Activated naive CD4-positive, alpha-beta T cell treated with anti-CD3 and anti-CD28 coated beads for 36 hours (primary cell): ENCODE measurements around the gene GLRA1. TPM values are rescaled to one million over a fixed set of nuclear protein-coding genes. Genes with fewer than 3 reads are reported as not detected.
"Not testable (repeated sequence)": the region's sequence is repeated elsewhere in the genome, so short reads cannot be mapped to it uniquely, and the experiment has no call there.

Experiments used
- CTCF ChIA-PET: fragments of 350-600 bp; sonication (Branson Sonifier 250); formaldehyde crosslinking; loops from one replicate; lab custom pipeline; 2021; ENCODE audit warnings: antibody characterized with exemption; lab: Charles Lee
- DNase-seq: peaks from one replicate; pipeline ENCODE4 v3.0.0-alpha.2; 2020
- H3K27ac Mint-ChIP-seq: one replicate; pipeline ENCODE4 v1.8.0; 2021; ENCODE audit warnings: mild to moderate bottlenecking, mixed read lengths
- H3K27me3 Mint-ChIP-seq: one replicate; pipeline ENCODE4 v1.8.0; 2021; ENCODE audit warnings: low read depth, mixed read lengths
- H3K36me3 Mint-ChIP-seq: one replicate; pipeline ENCODE4 v1.8.0; 2021; ENCODE audit warnings: low read depth, mixed read lengths
- H3K4me1 Mint-ChIP-seq: one replicate; pipeline ENCODE4 v1.8.0; 2021; ENCODE audit warnings: low read depth, mixed read lengths
- H3K4me3 Mint-ChIP-seq: one replicate; pipeline ENCODE4 v1.8.0; 2021; ENCODE audit warnings: mild to moderate bottlenecking, moderate library complexity, mixed read lengths
- H3K9me3 Mint-ChIP-seq: one replicate; pipeline ENCODE4 v1.8.0; 2021; ENCODE audit warnings: mixed read lengths
- intact Hi-C: fragments of 100-400 bp; cut with micrococcal nuclease; formaldehyde crosslinking; loops from one replicate; pipeline ENCODE4 v1.15.1; 2023
- total RNA-seq, 2 experiments: library from RNA; stranded (reverse); gene quantifications; one replicate each; pipeline ENCODE4 v1.2.3, GENCODE V29; 2021

GLRA1 gene
- total RNA-seq, 2 experiments from 2014 or later: not detected

- Mint-ChIP-seq H3K4me3 (no peak overlapping the region), H3K9me3 (no peaks in the 10 kb centered on the region), H3K4me1 (no peaks in the 10 kb centered on the region), H3K36me3 (no peaks in the 10 kb centered on the region), H3K27me3 (no peaks in the 10 kb centered on the region), H3K27ac (no peak overlapping the region)
- CTCF ChIA-PET: no interaction called here
- no peak for DNase-seq
- intact Hi-C loops: no loop called here
Observed at GRCh38 chr5:151895660-151896030, 29.0 kb downstream of the GLRA1 start.

- intact Hi-C loops, H3K36me3 Mint-ChIP-seq, H3K4me1 Mint-ChIP-seq, CTCF ChIA-PET, H3K9me3 Mint-ChIP-seq, H3K27ac Mint-ChIP-seq, H3K27me3 Mint-ChIP-seq, DNase-seq, H3K4me3 Mint-ChIP-seq: not testable (repeated sequence)
Observed at GRCh38 chr5:151893485-151893884, 31.2 kb downstream of the GLRA1 start.

- Mint-ChIP-seq H3K36me3 (no peaks in the 10 kb centered on the region), H3K27ac (no peak overlapping the region), H3K4me3 (no peak overlapping the region), H3K4me1 (no peaks in the 10 kb centered on the region), H3K27me3 (no peaks in the 10 kb centered on the region), H3K9me3 (no peaks in the 10 kb centered on the region)
- intact Hi-C loops: no loop called here
- DNase-seq: no peak
- CTCF ChIA-PET: no interaction called here
Observed at GRCh38 chr5:151892393-151892792, 32.3 kb downstream of the GLRA1 start.

- intact Hi-C loops: no loop called here
- Mint-ChIP-seq H3K4me1 (no peaks in the 10 kb centered on the region), H3K4me3 (no peak overlapping the region), H3K27me3 (no peaks in the 10 kb centered on the region), H3K9me3 (no peaks in the 10 kb centered on the region), H3K36me3 (no peaks in the 10 kb centered on the region), H3K27ac (no peak overlapping the region)
- CTCF ChIA-PET: interaction anchor here (0.9 kb wide), 1 partner anchor 280 kb away, joined by 3 read pairs; no protein-coding TSS in a partner anchor
- DNase-seq: no peak
Observed at GRCh38 chr5:151890299-151890698, 34.4 kb downstream of the GLRA1 start.

GRCh38 chr5:151889614-151890013 lies 35.0 kb downstream of the GLRA1 start:
- H3K27me3 Mint-ChIP-seq: no peaks in the 10 kb centered on the region
- H3K36me3 Mint-ChIP-seq: no peaks in the 10 kb centered on the region
- no peak overlapping the region for H3K4me3 Mint-ChIP-seq
- H3K9me3 Mint-ChIP-seq: no peaks in the 10 kb centered on the region
- no peak overlapping the region for H3K27ac Mint-ChIP-seq
- intact Hi-C loops: no loop called here
- no peak for DNase-seq
- CTCF ChIA-PET: interaction anchor here (0.7 to 1.9 kb wide), 2 partner anchors 254 to 625 kb away, joined by 3 to 4 read pairs; no protein-coding TSS in a partner anchor
- no peaks in the 10 kb centered on the region for H3K4me1 Mint-ChIP-seq

GRCh38 chr5:151886546-151887275 lies 37.9 kb downstream of the GLRA1 start:
- no peaks in the 10 kb centered on the region for H3K9me3 Mint-ChIP-seq
- no peaks in the 10 kb centered on the region for H3K4me1 Mint-ChIP-seq
- no peak overlapping the region for H3K27ac Mint-ChIP-seq
- DNase-seq: no peak
- CTCF ChIA-PET: interaction anchor here (1.0 kb wide), 1 partner anchor 257 kb away, joined by 4 read pairs; no protein-coding TSS in a partner anchor
- H3K27me3 Mint-ChIP-seq: no peaks in the 10 kb centered on the region
- no peaks in the 10 kb centered on the region for H3K36me3 Mint-ChIP-seq
- no peak overlapping the region for H3K4me3 Mint-ChIP-seq
- intact Hi-C loops: no loop called here

- Mint-ChIP-seq H3K4me3 (no peak overlapping the region), H3K27ac (no peak overlapping the region), H3K36me3 (no peaks in the 10 kb centered on the region), H3K4me1 (no peaks in the 10 kb centered on the region), H3K27me3 (no peaks in the 10 kb centered on the region), H3K9me3 (no peaks in the 10 kb centered on the region)
- intact Hi-C loops: no loop called here
- CTCF ChIA-PET: interaction anchor here (0.5 kb wide), 1 partner anchor 46 kb away, joined by 3 read pairs; no protein-coding TSS in a partner anchor
- no peak for DNase-seq
Observed at GRCh38 chr5:151885138-151885908, 39.3 kb downstream of the GLRA1 start.

GRCh38 chr5:151881621-151882225 lies 42.9 kb downstream of the GLRA1 start:
- Mint-ChIP-seq H3K27ac (no peak overlapping the region), H3K36me3 (no peaks in the 10 kb centered on the region), H3K4me1 (no peaks in the 10 kb centered on the region), H3K27me3 (no peaks in the 10 kb centered on the region), H3K4me3 (no peak overlapping the region), H3K9me3 (peaks cover 4% of the 10 kb centered on the region)
- intact Hi-C loops: no loop called here
- no peak for DNase-seq
- CTCF ChIA-PET: interaction anchor here (0.5 kb wide), 1 partner anchor 56 kb away, joined by 3 read pairs; no protein-coding TSS in a partner anchor

GRCh38 chr5:151880324-151880723 lies 44.3 kb downstream of the GLRA1 start:
- intact Hi-C loops: no loop called here
- no peaks in the 10 kb centered on the region for H3K36me3 Mint-ChIP-seq
- H3K9me3 Mint-ChIP-seq: peaks cover 6% of the 10 kb centered on the region
- no peaks in the 10 kb centered on the region for H3K4me1 Mint-ChIP-seq
- H3K4me3 Mint-ChIP-seq: no peak overlapping the region
- H3K27ac Mint-ChIP-seq: no peak overlapping the region
- H3K27me3 Mint-ChIP-seq: no peaks in the 10 kb centered on the region
- CTCF ChIA-PET: no interaction called here
- no peak for DNase-seq

- no peak overlapping the region for H3K4me3 Mint-ChIP-seq
- peaks cover 6% of the 10 kb centered on the region for H3K9me3 Mint-ChIP-seq
- DNase-seq: no peak
- intact Hi-C loops: no loop called here
- no peaks in the 10 kb centered on the region for H3K36me3 Mint-ChIP-seq
- CTCF ChIA-PET: no interaction called here
- no peaks in the 10 kb centered on the region for H3K27me3 Mint-ChIP-seq
- no peaks in the 10 kb centered on the region for H3K4me1 Mint-ChIP-seq
- no peak overlapping the region for H3K27ac Mint-ChIP-seq
Observed at GRCh38 chr5:151873701-151874100, 51.0 kb downstream of the GLRA1 start.

GRCh38 chr5:151872701-151873100 lies 52.0 kb downstream of the GLRA1 start:
- Mint-ChIP-seq H3K27ac (no peak overlapping the region), H3K4me3 (no peak overlapping the region), H3K27me3 (no peaks in the 10 kb centered on the region), H3K36me3 (no peaks in the 10 kb centered on the region), H3K4me1 (no peaks in the 10 kb centered on the region), H3K9me3 (peaks cover 6% of the 10 kb centered on the region)
- CTCF ChIA-PET: no interaction called here
- no peak for DNase-seq
- intact Hi-C loops: no loop called here

GRCh38 chr5:151870820-151871219 lies 53.8 kb downstream of the GLRA1 start:
- Mint-ChIP-seq H3K27me3 (no peaks in the 10 kb centered on the region), H3K4me3 (no peak overlapping the region), H3K36me3 (no peaks in the 10 kb centered on the region), H3K9me3 (no peaks in the 10 kb centered on the region), H3K4me1 (no peaks in the 10 kb centered on the region), H3K27ac (no peak overlapping the region)
- intact Hi-C loops: no loop called here
- peak; percentile 22 for DNase-seq
- CTCF ChIA-PET: no interaction called here
